NT2/D1 (cell line): ENCODE results near the gene PDAP1.

Experiments
- SUZ12 ChIP-seq: IDR thresholded peaks from 2 replicates; pipeline ENCODE4 v1.6.1; 2011; ENCODE audit not compliant: insufficient read length, insufficient read depth; ENCODE audit errors: extremely low read depth
- YY1 ChIP-seq: IDR thresholded peaks from 2 replicates; pipeline ENCODE4 v1.6.1; 2011; ENCODE audit not compliant: insufficient read length, insufficient read depth
- ZNF274 ChIP-seq: IDR thresholded peaks from 2 replicates; pipeline ENCODE4 v1.6.1; 2011; ENCODE audit warnings: mild to moderate bottlenecking, low read depth, low read length

DNA sequence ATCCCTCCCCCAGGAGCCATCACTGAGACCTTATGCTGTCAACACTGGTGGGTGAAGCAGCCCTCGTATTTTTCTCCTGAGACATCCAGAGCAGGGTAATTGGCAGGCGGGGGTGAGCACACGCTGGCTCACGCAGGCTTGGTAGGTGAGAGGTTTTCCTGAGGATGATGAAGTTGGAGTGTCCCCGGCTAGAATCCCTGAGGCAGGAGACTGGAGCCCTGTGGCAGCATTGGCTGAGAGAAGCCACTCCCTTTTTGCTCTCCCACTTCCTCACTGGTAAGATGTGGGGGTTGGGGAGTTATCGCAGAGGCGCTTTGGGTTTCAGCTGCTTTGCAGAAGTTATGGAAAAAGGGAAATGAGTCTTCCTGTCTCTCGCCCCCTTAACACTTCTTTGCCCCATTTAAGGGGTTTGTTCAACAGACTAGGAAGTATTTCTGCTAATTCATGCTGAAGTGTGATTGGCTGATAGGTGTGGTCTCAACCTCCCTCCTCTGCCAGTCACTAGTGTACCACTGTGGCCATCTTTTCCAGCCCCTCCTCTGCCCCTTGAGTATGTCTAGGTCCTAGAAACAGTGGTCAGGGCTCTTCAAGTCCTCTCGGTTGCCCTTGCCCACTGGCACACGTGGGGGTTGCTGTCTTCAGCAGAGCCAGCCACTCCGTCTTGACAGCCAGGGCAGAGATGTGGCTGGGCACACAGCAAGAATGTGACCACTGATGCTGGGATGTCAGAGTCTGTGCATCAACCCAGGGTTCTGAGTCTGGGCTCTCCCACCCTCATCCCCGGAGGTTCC lies 28.2 kb downstream of the PDAP1 start:
- TF ChIP-seq ZNF274: no peak
- no peak for TF ChIP-seq YY1
- no peak for TF ChIP-seq SUZ12
